Esophagus muscularis mucosa (tissue), 4 donors: ENCODE data around the gene SPTBN1. TPM values are rescaled to one million over a fixed set of nuclear protein-coding genes. Genes with fewer than 3 reads are reported as not detected.

Experiments
- DNase-seq: peaks from one replicate; pipeline ENCODE4 v3.0.0-alpha.2; 2017; ENCODE audit errors: extremely low spot score
- H3K27ac ChIP-seq, 4 donors: fragments of 200-600 bp; sonication (generic); replicated peaks in 1 of 4; 1 replicate in 3 of 4; 2 replicates in 1 of 4; pipeline ENCODE4 v1.5.1; 2016 to 2019; ENCODE audit warnings: mild to moderate bottlenecking in 1 of 4
- H3K27me3 ChIP-seq, 4 donors: fragments of 200-600 bp; sonication (generic); one replicate each; pipeline versions ENCODE4 v1.5.1 to v1.6.0; 2016 to 2019
- H3K36me3 ChIP-seq, 4 donors: fragments of 200-600 bp; sonication (generic); one replicate each; pipeline ENCODE4 v1.5.1; 2016 to 2019
- H3K4me1 ChIP-seq, 4 donors: fragments of 200-600 bp; sonication (generic); one replicate each; pipeline ENCODE4 v1.5.1; 2016 to 2019
- H3K4me3 ChIP-seq, 4 donors: fragments of 200-600 bp; sonication (generic); 1 replicate in 2 of 4; 2 replicates in 2 of 4; pipeline ENCODE4 v1.5.1; 2016 to 2019; ENCODE audit warnings: mild to moderate bottlenecking in 4 of 4, moderate library complexity in 1 of 4
- H3K9me3 ChIP-seq, 4 donors: fragments of 200-600 bp; sonication (generic); 1 replicate in 3 of 4; 2 replicates in 1 of 4; pipeline ENCODE4 v1.5.1; 2016 to 2019
- CTCF ChIP-seq, 3 experiments: fragments of 200-600 bp in 2 of 3; fragments of 450-650 bp in 1 of 3; sonication (generic) in 2 of 3; IDR thresholded peaks; one replicate each; pipeline ENCODE4 v1.5.1; 2017 to 2019; ENCODE audit warnings: antibody characterized with exemption in 3 of 3, mild to moderate bottlenecking in 2 of 3, moderate library complexity in 1 of 3
- EP300 ChIP-seq: sonication (generic); formaldehyde crosslinking; IDR thresholded peaks from one replicate; pipeline ENCODE4 v1.6.1; 2017; ENCODE audit warnings: antibody characterized with exemption
- POLR2A ChIP-seq: fragments of 450-650 bp; IDR thresholded peaks from one replicate; pipeline ENCODE4 v1.6.1; 2017; ENCODE audit warnings: antibody characterized with exemption, moderate library complexity, mild to moderate bottlenecking, low read depth
- POLR2AphosphoS5 ChIP-seq, 2 donors: sonication (generic); formaldehyde crosslinking; IDR thresholded peaks; one replicate each; pipeline ENCODE4 v1.6.1; 2017; ENCODE audit warnings: antibody characterized with exemption in 2 of 2
- WGBS: methylation state at CpG from one replicate; pipeline ENCODE4 v1.1.5; 2018; 5-methylcytosine and 5-hydroxymethylcytosine counted together
- intact Hi-C: fragments of 100-400 bp; cut with DNase I; formaldehyde crosslinking; loops from one replicate; pipeline ENCODE4 v1.15.1; 2023
- total RNA-seq, 4 donors: library from RNA; depleted of rRNA; stranded (reverse); fragments of >200 nt; gene quantifications; one replicate each; pipeline versions ENCODE4 v1.1.0 to v1.2.1, GENCODE V29; 2016

Gene SPTBN1
- total RNA-seq, 4 donors from 2014 or later: 465 to 600 (median 547) TPM

GRCh38 chr2:54631755-54632154, 175.6 kb downstream of the SPTBN1 start:
- peaks cover 73 to 77% (median 75%) of the 10 kb centered on the region in 4 donors for H3K4me1 ChIP-seq
- 73% methylated on average over 4 of the region's 4 CpGs for WGBS
- no peaks in the 10 kb centered on the region for H3K9me3 ChIP-seq
- no peak overlapping the region for H3K4me3 ChIP-seq
- DNase-seq: no peak
- intact Hi-C loops: no loop called here
- H3K27me3 ChIP-seq: no peaks in the 10 kb centered on the region
- TF ChIP-seq EP300 (no peak), POLR2AphosphoS5 (IDR thresholded peaks at IDR 0.05) (no peak), CTCF (IDR thresholded peaks at IDR 0.05) (no peak)
- H3K27ac ChIP-seq: peak overlapping the region; percentile 4 to 81 (median 54)
- peaks cover 49 to 80% (median 72%) of the 10 kb centered on the region in 4 donors for H3K36me3 ChIP-seq

GRCh38 chr2:54632733-54633692, 176.9 kb downstream of the SPTBN1 start:
- H3K27me3 ChIP-seq: no peaks in the 10 kb centered on the region
- peaks cover 45 to 76% (median 67%) of the 10 kb centered on the region in 4 donors for H3K36me3 ChIP-seq
- TF ChIP-seq EP300: no peak
- TF ChIP-seq CTCF (IDR thresholded peaks at IDR 0.05): no peak
- TF ChIP-seq POLR2AphosphoS5 (IDR thresholded peaks at IDR 0.05): no peak
- no peak for TF ChIP-seq POLR2A
- H3K27ac ChIP-seq: peak overlapping the region; percentile 71 to 81 (median 74)
- WGBS: 73% methylated on average over 12 of the region's 12 CpGs
- H3K4me1 ChIP-seq: peaks cover 83 to 87% (median 83%) of the 10 kb centered on the region in 4 donors
- H3K4me3 ChIP-seq: no peak overlapping the region
- no peaks in the 10 kb centered on the region for H3K9me3 ChIP-seq
- intact Hi-C loops: no loop called here
- no peak for DNase-seq

- TF ChIP-seq POLR2A (no peak), EP300 (no peak), CTCF (IDR thresholded peaks at IDR 0.05) (no peak), POLR2AphosphoS5 (IDR thresholded peaks at IDR 0.05) (no peak)
- peak overlapping the region; percentile 71 to 81 (median 74) for H3K27ac ChIP-seq
- H3K36me3 ChIP-seq: peaks cover 35 to 76% (median 67%) of the 10 kb centered on the region in 4 donors
- H3K27me3 ChIP-seq: no peaks in the 10 kb centered on the region
- no peak for DNase-seq
- 66% methylated on average over 3 of the region's 3 CpGs for WGBS
- H3K9me3 ChIP-seq: no peaks in the 10 kb centered on the region
- H3K4me1 ChIP-seq: peaks cover 87 to 97% (median 91%) of the 10 kb centered on the region in 4 donors
- no peak overlapping the region for H3K4me3 ChIP-seq
- intact Hi-C loops: no loop called here
Observed at GRCh38 chr2:54634021-54634420, 177.9 kb downstream of the SPTBN1 start.

- Histone ChIP-seq H3K27me3 (no peaks in the 10 kb centered on the region), H3K4me3 (peak overlapping the region in 2 of 4 donors; percentile 2 to 26), H3K27ac (peak overlapping the region; percentile 71 to 81 (median 74)), H3K36me3 (peaks cover 27 to 75% (median 65%) of the 10 kb centered on the region in 4 donors), H3K9me3 (no peaks in the 10 kb centered on the region), H3K4me1 (peaks cover 87 to 99% (median 95%) of the 10 kb centered on the region in 4 donors)
- intact Hi-C loops: no loop called here
- DNase-seq: no peak
- 63% methylated on average over 16 of the region's 16 CpGs for WGBS
- no peak for TF ChIP-seq CTCF (IDR thresholded peaks at IDR 0.05)
- TF ChIP-seq POLR2A: no peak
- peak; percentile 1 for TF ChIP-seq EP300
- TF ChIP-seq POLR2AphosphoS5 (IDR thresholded peaks at IDR 0.05): peak; percentile 45 to 73
Observed at GRCh38 chr2:54634564-54635511, 178.7 kb downstream of the SPTBN1 start.
